LNCaP clone FGC (cell line): Measurements from ENCODE around the gene CYREN.
A peak's percentile ranks its signal among the peaks of the same experiment; 100 is the strongest.

Source experiments
- DNase-seq: peaks from one replicate; pipeline ENCODE4 v3.0.0-alpha.2; 2011; ENCODE audit warnings: low read depth
- H3K4me3 ChIP-seq: 2 replicates; pipeline ENCODE4 v1.5.1; 2011; ENCODE audit warnings: mild to moderate bottlenecking, low read depth, low read length, control low read depth
- TF ChIP-seq, protein P1 (sequence below): IDR thresholded peaks from 2 replicates; pipeline ENCODE4 v1.5.1; 2012; ENCODE audit warnings: mild to moderate bottlenecking; ENCODE audit not compliant: control insufficient read depth, insufficient read depth; ENCODE audit errors: extremely low read depth

CYREN gene

DNA sequence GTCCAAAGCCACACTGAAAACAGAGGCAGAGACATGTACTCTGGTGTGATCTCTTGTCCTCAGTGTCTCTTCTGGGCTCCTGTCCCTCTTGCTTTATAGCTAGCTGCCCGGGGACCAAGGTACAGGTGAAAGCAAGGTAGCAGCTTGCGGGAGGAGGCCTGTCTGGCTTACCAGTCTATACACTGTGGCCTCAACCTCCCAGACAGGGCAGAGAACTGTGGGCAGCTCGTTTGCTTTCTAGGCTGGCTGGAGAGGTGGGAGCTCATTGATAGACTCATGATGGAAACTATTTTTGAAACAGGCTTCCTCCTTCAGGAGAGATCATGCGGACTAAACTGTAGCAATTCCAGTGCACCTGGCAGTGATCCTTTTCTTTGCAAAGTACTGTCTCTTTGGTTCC is 4.6 kb downstream of the CYREN start:
- DNase-seq = no peak
- no peak overlapping the region for H3K4me3 ChIP-seq
- TF ChIP-seq, protein P1, sequence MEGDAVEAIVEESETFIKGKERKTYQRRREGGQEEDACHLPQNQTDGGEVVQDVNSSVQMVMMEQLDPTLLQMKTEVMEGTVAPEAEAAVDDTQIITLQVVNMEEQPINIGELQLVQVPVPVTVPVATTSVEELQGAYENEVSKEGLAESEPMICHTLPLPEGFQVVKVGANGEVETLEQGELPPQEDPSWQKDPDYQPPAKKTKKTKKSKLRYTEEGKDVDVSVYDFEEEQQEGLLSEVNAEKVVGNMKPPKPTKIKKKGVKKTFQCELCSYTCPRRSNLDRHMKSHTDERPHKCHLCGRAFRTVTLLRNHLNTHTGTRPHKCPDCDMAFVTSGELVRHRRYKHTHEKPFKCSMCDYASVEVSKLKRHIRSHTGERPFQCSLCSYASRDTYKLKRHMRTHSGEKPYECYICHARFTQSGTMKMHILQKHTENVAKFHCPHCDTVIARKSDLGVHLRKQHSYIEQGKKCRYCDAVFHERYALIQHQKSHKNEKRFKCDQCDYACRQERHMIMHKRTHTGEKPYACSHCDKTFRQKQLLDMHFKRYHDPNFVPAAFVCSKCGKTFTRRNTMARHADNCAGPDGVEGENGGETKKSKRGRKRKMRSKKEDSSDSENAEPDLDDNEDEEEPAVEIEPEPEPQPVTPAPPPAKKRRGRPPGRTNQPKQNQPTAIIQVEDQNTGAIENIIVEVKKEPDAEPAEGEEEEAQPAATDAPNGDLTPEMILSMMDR = no peak

DNA sequence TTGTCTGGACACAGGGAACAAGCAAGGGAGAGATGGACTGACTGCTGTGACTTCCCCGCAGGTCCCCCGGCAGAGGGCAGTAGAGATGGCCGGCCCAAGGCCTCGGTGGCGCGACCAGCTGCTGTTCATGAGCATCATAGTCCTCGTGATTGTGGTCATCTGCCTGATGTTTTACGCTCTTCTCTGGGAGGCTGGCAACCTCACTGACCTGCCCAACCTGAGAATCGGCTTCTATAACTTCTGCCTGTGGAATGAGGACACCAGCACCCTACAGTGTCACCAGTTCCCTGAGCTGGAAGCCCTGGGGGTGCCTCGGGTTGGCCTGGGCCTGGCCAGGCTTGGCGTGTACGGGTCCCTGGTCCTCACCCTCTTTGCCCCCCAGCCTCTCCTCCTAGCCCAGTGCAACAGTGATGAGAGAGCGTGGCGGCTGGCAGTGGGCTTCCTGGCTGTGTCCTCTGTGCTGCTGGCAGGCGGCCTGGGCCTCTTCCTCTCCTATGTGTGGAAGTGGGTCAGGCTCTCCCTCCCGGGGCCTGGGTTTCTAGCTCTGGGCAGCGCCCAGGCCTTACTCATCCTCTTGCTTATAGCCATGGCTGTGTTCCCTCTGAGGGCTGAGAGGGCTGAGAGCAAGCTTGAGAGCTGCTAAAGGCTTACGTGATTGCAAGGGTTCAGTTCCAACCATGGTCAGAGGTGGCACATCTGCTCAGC is 6.0 kb downstream of the CYREN start:
- DNase-seq = no peak
- H3K4me3 ChIP-seq = no peak overlapping the region
- TF ChIP-seq, protein P1 = peak; percentile 16; the same call in 1 of the 2 replicates

- H3K4me3 ChIP-seq = no peak overlapping the region
- no peak for DNase-seq
- TF ChIP-seq, protein P1 = no peak
These were observed 8.0 kb downstream of the CYREN start for GRCh38 chr7:135162382-135163001.

GRCh38 chr7:135161669-135162068 is 8.8 kb downstream of the CYREN start:
- no peak overlapping the region for H3K4me3 ChIP-seq
- TF ChIP-seq, protein P1 = no peak
- DNase-seq = no peak

GRCh38 chr7:135160858-135161653 is 9.5 kb downstream of the CYREN start:
- DNase-seq = no peak
- no peak overlapping the region for H3K4me3 ChIP-seq
- TF ChIP-seq, protein P1 = 0 out of 2 replicates have a peak, but pooled peaks have one; percentile 6

- DNase-seq = no peak
- H3K4me3 ChIP-seq = no peak overlapping the region
- TF ChIP-seq, protein P1 = no peak
These were observed 10.2 kb downstream of the CYREN start for GRCh38 chr7:135160098-135160857.
